GM21737 (cell line): ENCODE measurements around the gene OR2A12.
"Not testable (repeated sequence)": the region's sequence is repeated elsewhere in the genome, so short reads cannot be mapped to it uniquely, and the experiment has no call there.

Experiments
- ATAC-seq: cut with Tn5 transposase; IDR thresholded peaks from one replicate; pipeline ENCODE4 v1.9.1; 2021; ENCODE audit warnings: mild to moderate bottlenecking, moderate library complexity; ENCODE audit not compliant: unreplicated experiment

The OR2A12 gene

GRCh38 chr7:144085978-144086377 is at the start of gene OR2A12:
Gene OR2A12, plus strand, starts transcription at chr7:144086278. Its CDS starts 8,830 bp downstream, at chr7:144095108.
- ATAC-seq = no peak

GRCh38 chr7:144036302-144036885 is 49.7 kb upstream of the OR2A12 start:
- ATAC-seq = no peak

DNA sequence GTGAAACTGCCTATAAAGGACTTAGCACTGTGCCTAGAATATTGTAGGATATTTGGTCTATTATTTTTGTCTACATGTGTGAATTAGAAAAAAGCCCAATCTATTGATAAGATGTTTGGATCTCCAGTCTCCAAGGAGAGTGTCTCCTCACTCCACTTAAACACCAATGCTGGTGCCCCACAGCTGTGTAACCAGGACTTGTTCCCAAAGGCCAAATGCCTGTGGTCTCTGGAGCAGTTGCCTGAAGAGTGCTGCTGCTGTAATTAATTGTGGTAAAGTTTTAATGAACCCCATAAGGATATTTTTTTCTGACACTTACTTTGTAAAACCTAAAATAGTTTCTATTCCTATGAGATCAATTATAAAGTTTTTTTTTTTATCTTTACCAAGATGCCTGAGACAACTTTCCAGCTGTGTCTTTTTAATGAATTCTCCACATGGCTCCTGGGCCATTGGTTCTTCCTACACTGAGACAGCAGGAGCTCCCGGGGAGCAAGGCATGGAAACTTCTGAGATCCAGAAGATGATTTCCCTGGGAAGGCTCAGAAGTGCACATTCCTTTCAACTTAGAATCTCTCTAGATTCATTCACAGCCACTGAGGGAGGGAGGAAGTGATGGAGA is 48.6 kb upstream of the OR2A12 start:
- no peak for ATAC-seq

DNA sequence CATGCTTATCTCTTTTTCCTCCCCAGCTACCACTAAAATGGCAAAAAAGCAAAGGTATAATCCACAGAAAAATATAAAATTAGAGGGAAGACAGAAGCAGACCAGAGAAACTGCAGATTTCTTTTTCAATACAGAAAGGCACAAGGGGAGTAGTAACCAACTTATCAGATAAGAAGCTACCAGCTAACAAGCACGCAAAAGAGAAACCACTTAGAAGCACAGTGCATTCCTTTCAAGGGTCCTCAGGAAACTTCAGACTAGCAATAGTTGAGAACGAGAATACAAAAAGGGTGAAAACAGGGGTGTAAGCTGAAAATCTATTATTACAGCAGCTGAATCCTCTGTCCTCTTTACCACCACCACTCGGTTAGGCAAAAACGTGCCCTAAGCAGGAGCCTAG is 47.2 kb upstream of the OR2A12 start:
- ATAC-seq = no peak

DNA sequence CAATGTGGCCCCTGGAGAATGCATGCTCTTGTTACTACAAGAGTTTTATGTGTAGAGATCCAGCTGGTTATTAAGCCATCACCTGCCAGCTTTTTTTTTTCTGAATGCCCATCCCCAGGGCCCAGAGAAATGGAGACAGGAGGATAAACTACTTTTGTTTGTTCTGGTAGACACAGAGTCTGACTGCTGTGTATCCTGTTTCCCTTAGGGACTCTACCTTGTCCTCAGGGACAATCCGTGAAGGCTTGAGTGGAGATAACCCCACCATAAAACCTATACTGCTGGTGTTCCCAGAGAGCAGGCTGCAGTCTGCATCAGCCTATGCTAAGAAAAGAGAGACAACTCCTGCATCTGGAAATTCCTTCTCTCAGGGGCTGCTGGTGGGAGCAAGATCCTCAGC is 37.4 kb upstream of the OR2A12 start, which contains the start of gene OR2A5:
Gene OR2A5 (plus strand): TSS at position 301 of the 400 bp plus-strand sequence. CDS start 1,454 bp downstream, outside the sequence.
- ATAC-seq = no peak

- ATAC-seq = no peak
Observed at GRCh38 chr7:144049491-144049890, 36.6 kb upstream of the OR2A12 start.

DNA sequence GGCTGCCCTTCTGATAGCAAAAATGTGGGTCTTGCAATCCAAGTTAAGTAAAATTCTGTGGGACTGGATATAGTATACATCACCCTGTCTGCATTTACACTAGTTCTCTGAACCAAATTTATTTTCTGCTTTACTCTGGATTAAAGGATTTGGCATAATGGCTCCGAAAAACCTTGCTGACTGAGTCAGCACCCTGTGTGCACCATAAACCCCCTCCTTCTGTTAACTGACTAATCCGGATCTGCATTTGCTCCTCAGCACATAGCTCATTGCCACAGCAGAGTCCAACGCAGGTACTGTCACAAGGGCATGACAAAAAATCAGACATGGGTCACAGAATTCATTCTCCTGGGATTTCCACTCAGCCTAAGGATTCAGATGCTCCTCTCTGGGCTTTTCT is 36.0 kb upstream of the OR2A12 start:
- no peak for ATAC-seq

- ATAC-seq = not testable (repeated sequence)
Observed at GRCh38 chr7:144050884-144051283, 35.2 kb upstream of the OR2A12 start.

DNA sequence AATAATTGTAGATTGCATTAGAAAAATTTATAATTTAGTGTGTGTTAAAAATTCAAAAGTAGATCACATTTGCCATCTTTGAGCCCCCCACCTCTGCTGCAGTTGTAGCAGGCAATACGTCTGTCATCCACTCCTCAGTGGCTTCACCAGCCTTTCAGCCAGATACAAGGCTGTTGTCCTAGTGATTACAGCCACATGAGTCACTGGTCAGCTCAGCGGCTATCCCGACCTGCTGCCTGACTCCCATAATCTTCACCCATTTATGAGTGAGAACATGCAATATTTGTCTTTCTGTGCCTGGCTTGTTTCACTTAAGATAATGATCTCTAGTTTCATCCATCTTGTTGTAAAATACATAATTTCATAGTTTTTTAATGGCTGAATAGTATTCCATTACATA is 28.1 kb upstream of the OR2A12 start:
- no peak for ATAC-seq

- ATAC-seq = no peak
Observed at GRCh38 chr7:144063710-144064109, 22.4 kb upstream of the OR2A12 start.

GRCh38 chr7:144069511-144069910 is 16.6 kb upstream of the OR2A12 start, which contains the start of gene OR2A25:
Gene OR2A25, plus strand, starts transcription at chr7:144069811. Its CDS starts 4,409 bp downstream, at chr7:144074220.
- no peak for ATAC-seq

GRCh38 chr7:144069953-144070352 is 16.1 kb upstream of the OR2A12 start:
- ATAC-seq = no peak

DNA sequence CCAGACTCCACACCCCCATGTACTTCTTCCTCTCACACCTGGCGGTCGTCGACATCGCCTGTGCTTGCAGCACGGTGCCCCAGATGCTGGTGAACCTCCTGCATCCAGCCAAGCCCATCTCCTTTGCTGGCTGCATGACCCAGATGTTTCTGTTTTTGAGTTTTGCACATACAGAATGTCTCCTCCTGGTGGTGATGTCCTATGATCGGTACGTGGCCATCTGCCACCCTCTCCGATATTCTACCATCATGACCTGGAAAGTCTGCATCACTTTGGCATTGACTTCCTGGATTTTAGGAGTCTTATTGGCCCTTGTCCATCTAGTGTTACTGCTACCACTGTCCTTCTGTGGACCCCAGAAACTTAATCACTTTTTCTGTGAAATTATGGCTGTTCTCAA is 11.7 kb upstream of the OR2A12 start:
- no peak for ATAC-seq

GRCh38 chr7:144086730-144087129 is 652 bp downstream of the OR2A12 start:
- ATAC-seq = no peak

- ATAC-seq = no peak
Observed at GRCh38 chr7:144087230-144087629, 1.2 kb downstream of the OR2A12 start.

DNA sequence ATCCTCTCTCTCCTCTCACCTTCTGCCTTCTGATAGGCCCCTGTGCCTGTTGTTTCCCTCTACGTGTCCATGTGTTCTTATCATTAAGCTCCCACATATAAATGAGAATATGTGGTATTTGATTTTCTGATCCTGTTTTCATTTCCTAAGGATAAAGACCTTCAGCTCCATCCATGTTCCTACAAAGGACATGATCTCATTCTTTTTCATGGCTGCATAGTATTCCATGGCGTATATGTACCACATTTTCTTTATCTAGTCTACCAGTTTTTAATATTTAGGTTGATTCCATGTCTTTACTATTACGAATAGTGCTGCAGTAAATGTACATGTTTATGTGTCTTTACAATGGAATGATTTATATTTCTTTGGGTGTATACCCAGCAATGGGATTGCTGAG is 4.6 kb downstream of the OR2A12 start:
- no peak for ATAC-seq

- ATAC-seq = no peak
Observed at GRCh38 chr7:144098776-144099175, 12.7 kb downstream of the OR2A12 start.

DNA sequence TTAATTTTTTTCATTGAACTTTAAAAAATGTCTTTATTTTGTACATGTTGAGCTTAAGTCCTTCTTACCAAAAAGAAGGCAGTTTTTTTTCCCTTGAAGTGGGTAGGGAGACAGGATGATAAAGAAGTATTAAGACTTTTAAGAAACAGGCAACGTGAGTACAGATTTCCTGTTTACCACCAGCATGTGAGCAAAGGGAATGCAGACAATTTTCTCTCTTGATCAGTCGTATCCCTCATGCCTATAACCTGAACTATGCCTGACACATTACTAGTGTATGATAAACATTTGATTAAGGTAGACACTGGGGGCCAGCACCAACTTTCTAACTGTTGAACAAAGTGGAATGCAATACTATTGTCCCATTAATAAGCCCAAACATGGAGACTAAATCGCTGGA is 14.5 kb downstream of the OR2A12 start:
- ATAC-seq = no peak

GRCh38 chr7:144102041-144102440 is 16.0 kb downstream of the OR2A12 start:
- no peak for ATAC-seq

DNA sequence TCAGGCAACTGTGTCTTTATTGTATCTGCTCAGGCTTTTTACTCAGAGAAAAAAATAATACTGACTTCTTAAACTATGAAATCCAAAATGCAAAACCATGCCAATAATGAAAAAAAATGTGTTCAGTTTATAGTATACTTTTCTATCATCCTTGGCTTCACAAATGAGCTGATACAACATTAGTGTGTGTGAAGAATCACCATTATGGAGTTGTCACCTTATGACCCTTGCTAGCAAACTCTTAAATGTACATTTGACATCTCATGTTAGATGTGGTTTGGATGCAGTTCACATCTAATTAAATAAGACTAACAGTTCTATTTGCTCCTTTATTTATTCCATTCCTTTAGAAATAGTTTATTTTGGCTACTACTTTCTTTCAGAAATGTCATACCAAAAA is 19.1 kb downstream of the OR2A12 start:
- no peak for ATAC-seq

DNA sequence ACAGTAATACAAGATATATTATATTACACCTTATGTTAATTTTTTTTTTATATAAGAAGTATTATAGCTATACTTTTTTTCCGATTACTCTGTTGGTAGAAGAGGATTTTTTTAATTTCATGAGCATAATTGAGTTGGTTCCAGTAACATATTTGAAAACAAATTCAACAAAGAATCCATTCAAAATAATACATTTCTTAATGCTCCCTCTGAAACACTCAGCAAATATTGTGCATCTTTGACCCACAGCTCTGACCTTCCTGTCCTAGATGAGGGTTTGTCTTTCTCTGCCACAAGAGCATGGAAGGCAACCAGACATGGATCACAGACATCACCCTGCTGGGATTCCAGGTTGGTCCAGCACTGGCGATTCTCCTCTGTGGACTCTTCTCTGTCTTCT is 23.2 kb downstream of the OR2A12 start, which contains the start of gene OR2A2:
Gene OR2A2 (plus strand): TSS at position 301 of the 400 bp plus-strand sequence. CDS start 0 bp downstream, at position 301.
- no peak for ATAC-seq

DNA sequence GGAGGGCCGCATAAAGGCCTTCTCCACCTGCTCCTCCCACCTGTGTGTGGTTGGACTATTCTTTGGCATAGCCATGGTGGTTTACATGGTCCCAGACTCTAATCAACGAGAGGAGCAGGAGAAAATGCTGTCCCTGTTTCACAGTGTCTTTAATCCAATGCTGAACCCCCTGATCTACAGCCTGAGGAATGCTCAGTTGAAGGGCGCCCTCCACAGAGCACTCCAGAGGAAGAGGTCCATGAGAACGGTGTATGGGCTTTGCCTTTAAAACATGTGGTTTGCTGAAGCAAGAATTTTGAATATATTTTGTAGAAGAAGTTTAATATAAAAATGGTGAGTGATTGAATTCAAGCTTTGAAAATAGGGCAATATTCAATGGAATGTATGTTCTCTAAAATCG is 24.2 kb downstream of the OR2A12 start:
- no peak for ATAC-seq

- ATAC-seq = no peak
Observed at GRCh38 chr7:144113651-144114050, 27.6 kb downstream of the OR2A12 start.
